Cardiac muscle cell (in vitro differentiated cells and primary cell): ENCODE results near the gene WDFY3. TPM values are rescaled to one million over a fixed set of nuclear protein-coding genes. Genes with fewer than 3 reads are reported as not detected.

Experiments
- DNase-seq, 2 donors: peaks; one replicate each; pipeline versions ENCODE4 v3.0.0 to v3.0.0-alpha.2; 2010 to 2017; ENCODE audit warnings: low read depth in 1 of 2, low spot score in 1 of 2
- H3K27ac ChIP-seq: fragments of 200-600 bp; sonication (generic); 2 replicates; pipeline ENCODE4 v1.5.1; 2016
- H3K27me3 ChIP-seq: fragments of 200-600 bp; sonication (generic); 2 replicates; pipeline ENCODE4 v1.6.0; 2016; ENCODE audit warnings: control low read depth
- H3K36me3 ChIP-seq: fragments of 200-600 bp; sonication (generic); 2 replicates; pipeline ENCODE4 v1.5.1; 2016; ENCODE audit warnings: control low read depth
- H3K4me1 ChIP-seq: fragments of 200-600 bp; sonication (generic); 2 replicates; pipeline ENCODE4 v1.8.1; 2017; ENCODE audit warnings: low read depth, mild to moderate bottlenecking, mixed run types
- H3K4me3 ChIP-seq: fragments of 200-600 bp; sonication (generic); 2 replicates; pipeline ENCODE4 v1.5.1; 2016; ENCODE audit warnings: mild to moderate bottlenecking
- H3K9me3 ChIP-seq: fragments of 200-600 bp; sonication (generic); 2 replicates; pipeline ENCODE4 v1.5.1; 2017; ENCODE audit warnings: low read depth, mild to moderate bottlenecking, control low read depth
- polyA plus RNA-seq: library from polyadenylated mRNA; unstranded; fragments of >200 nt; fragmentation: Nextera tagmentation; extraction: Ambion mirVana; gene quantifications from 2 replicates; pipeline ENCODE4 v1.2.1, GENCODE V29; 2016
- total RNA-seq: library from RNA; depleted of rRNA; stranded (reverse); fragments of >200 nt; gene quantifications from 2 replicates; pipeline ENCODE4 v1.2.3, GENCODE V29; 2016
- TF ChIP-seq, protein P1 (sequence below): IDR thresholded peaks from 2 replicates; pipeline ENCODE4 v1.5.1; 2012; ENCODE audit warnings: low read depth, mild to moderate bottlenecking, low read length

Gene WDFY3
- total and polyA plus RNA-seq, 2 experiments from 2014 or later = 9.6 to 59.0 TPM

DNA sequence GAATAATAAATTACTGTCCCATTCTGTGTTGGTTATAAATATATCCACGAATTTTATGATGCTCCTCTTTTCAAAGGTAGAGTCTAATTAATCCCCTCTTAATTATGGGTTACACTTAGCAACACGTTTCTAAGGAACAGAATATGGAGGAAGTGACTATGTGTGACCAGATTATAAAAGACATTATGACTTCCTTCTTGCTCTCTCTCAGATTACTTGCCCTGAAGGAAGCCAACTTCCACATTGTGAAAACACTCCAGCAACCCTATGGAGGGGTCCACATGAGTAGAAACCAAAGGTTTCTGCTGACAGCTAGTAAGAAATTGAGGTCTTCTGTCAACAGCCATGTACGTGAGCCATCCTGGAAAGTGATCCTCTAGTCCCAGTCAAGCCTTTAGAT lies 59.3 kb downstream of the WDFY3 start:
- H3K4me1 ChIP-seq = peaks cover 27% of the 10 kb centered on the region
- no peak overlapping the region for H3K4me3 ChIP-seq
- no peaks in the 10 kb centered on the region for H3K9me3 ChIP-seq
- H3K27ac ChIP-seq = no peak overlapping the region
- no peaks in the 10 kb centered on the region for H3K27me3 ChIP-seq
- H3K36me3 ChIP-seq = no peaks in the 10 kb centered on the region
- DNase-seq = no peak
- TF ChIP-seq, protein P1, sequence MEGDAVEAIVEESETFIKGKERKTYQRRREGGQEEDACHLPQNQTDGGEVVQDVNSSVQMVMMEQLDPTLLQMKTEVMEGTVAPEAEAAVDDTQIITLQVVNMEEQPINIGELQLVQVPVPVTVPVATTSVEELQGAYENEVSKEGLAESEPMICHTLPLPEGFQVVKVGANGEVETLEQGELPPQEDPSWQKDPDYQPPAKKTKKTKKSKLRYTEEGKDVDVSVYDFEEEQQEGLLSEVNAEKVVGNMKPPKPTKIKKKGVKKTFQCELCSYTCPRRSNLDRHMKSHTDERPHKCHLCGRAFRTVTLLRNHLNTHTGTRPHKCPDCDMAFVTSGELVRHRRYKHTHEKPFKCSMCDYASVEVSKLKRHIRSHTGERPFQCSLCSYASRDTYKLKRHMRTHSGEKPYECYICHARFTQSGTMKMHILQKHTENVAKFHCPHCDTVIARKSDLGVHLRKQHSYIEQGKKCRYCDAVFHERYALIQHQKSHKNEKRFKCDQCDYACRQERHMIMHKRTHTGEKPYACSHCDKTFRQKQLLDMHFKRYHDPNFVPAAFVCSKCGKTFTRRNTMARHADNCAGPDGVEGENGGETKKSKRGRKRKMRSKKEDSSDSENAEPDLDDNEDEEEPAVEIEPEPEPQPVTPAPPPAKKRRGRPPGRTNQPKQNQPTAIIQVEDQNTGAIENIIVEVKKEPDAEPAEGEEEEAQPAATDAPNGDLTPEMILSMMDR = no peak

DNA sequence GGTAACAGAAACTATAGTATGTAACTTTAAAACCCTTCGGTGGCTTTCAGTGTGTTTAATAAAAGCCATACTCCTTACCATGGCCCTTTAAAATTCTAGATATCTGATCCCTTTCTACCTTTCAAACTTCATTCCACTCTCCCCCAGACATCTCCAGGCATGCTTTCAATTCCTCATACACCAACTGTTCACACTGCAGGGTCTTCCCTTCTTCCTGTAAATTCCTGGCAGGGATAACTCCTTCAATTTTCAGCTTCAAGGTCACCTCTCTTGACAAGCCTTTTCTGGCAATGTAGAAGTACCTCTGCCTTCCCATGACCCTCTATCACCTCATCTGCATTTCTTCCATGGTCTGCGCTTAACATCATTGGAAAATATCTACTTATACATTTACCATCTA lies 60.8 kb downstream of the WDFY3 start:
- H3K9me3 ChIP-seq = no peaks in the 10 kb centered on the region
- H3K27ac ChIP-seq = peak overlapping the region; percentile 49
- H3K4me3 ChIP-seq = no peak overlapping the region
- DNase-seq = peak in 1 of 2 donors; percentile 31
- no peaks in the 10 kb centered on the region for H3K27me3 ChIP-seq
- peaks cover 38% of the 10 kb centered on the region for H3K4me1 ChIP-seq
- TF ChIP-seq, protein P1 = no peak
- no peaks in the 10 kb centered on the region for H3K36me3 ChIP-seq

DNA sequence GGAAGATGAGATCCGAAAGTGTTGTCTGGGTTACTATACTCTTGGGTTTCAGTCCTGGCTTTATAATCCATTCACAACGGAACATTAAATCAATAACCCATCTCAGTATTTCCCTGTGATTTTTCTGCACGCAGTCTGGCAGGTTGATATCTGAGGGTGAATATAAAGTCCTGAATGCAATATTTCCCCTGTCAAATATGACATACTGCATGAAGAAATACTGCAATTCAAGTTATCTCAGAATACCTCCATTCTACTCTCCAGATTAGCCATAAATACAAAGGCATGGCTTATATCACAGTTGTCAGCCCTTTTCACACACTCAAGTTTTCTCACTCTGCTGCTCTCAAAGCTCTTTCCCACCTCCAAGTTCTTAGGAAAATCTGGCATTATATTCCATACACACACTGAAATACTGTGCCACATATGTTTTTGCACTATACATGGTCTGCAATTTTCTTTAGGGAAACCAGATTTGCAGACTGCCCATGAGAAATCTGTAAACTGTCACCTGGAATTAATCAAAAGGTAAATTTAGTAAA lies 64.7 kb downstream of the WDFY3 start:
- Histone ChIP-seq H3K4me3 (no peak overlapping the region), H3K36me3 (no peaks in the 10 kb centered on the region), H3K27ac (peak overlapping the region; percentile 57), H3K27me3 (no peaks in the 10 kb centered on the region), H3K9me3 (no peaks in the 10 kb centered on the region), H3K4me1 (peaks cover 38% of the 10 kb centered on the region)
- TF ChIP-seq, protein P1 = no peak
- DNase-seq = peak in 1 of 2 donors; percentile 78

DNA sequence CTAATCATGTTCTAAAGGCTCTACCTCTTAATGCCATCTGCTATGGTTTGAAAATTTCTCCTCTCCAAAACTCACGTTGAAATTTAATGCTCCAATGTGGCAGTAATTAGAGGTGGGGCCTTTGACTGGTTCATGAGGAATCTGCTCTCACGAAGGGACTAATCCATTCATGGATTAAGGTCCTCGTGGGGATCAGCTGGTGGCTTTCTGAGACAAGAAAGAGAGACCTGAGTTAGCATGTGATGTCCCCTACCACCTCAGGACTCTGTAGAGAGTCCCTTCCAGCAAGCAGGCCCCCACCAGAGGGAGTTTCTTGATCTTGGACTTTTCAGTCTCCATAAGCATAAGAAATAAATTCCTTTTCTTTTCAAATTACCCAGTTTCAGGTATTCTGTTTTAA lies 65.3 kb downstream of the WDFY3 start:
- no peak overlapping the region for H3K4me3 ChIP-seq
- no peaks in the 10 kb centered on the region for H3K9me3 ChIP-seq
- H3K36me3 ChIP-seq = no peaks in the 10 kb centered on the region
- no peak overlapping the region for H3K27ac ChIP-seq
- no peaks in the 10 kb centered on the region for H3K27me3 ChIP-seq
- TF ChIP-seq, protein P1 = no peak
- H3K4me1 ChIP-seq = peaks cover 38% of the 10 kb centered on the region
- no peak for DNase-seq

DNA sequence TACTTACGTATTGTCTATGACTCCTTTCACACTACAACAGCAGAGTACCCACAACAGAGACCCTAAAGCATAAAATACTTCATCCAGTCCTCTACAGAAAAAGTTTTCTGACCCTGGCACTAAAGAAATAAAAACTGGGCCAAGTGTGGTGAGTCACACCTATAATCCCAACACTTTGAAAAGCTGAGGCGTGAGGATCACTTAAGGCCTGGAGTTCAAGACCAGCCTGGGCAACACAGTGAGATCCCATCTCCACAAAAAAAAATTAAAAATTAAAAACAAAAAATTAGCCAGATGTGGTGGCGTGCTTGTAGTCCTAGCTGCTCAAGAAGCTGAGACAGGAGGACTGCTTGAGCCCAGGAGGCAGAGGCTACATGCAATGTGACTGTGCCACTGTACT lies 66.9 kb downstream of the WDFY3 start:
- Histone ChIP-seq H3K4me3 (no peak overlapping the region), H3K27ac (no peak overlapping the region), H3K36me3 (no peaks in the 10 kb centered on the region), H3K9me3 (no peaks in the 10 kb centered on the region), H3K27me3 (no peaks in the 10 kb centered on the region), H3K4me1 (peaks cover 27% of the 10 kb centered on the region)
- TF ChIP-seq, protein P1 = no peak
- no peak for DNase-seq

DNA sequence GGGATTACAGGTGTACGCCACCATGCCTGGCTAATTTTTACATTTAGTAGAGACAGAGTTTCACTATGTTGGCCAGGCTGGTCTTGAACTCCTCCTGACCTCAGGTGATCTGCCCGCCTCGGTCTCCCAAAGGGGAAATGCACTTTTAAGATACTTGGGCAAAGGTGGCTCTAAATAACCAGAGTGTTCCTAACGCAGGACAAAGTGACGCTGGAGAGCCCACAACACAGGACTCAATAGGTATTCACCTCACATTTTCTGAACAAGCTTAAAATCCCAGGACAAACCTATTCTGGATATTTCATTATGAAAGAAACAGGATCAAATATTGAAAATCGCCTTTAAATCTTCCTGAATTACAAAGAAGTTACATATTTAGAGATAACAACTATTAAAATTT lies 69.0 kb downstream of the WDFY3 start:
- Histone ChIP-seq H3K27ac (no peak overlapping the region), H3K9me3 (no peaks in the 10 kb centered on the region), H3K36me3 (no peaks in the 10 kb centered on the region), H3K4me1 (peaks cover 15% of the 10 kb centered on the region), H3K4me3 (no peak overlapping the region), H3K27me3 (no peaks in the 10 kb centered on the region)
- no peak for DNase-seq
- TF ChIP-seq, protein P1 = no peak
